ENCODE data around the gene ARF3.

The ARF3 gene

GRCh38 chr12:48965298-48965838, 8.1 kb upstream of the ARF3 start:
- peak; percentile 64 to 82 (median 73) for DNase-seq

- no peak for DNase-seq
These were observed 4.5 kb upstream of the ARF3 start for GRCh38 chr12:48961801-48962200.

- no peak for DNase-seq
These were observed 4.0 kb upstream of the ARF3 start for GRCh38 chr12:48961331-48961730.

GRCh38 chr12:48960834-48961233, 3.5 kb upstream of the ARF3 start:
- no peak for DNase-seq

- no peak for DNase-seq
These were observed 732 bp upstream of the ARF3 start for GRCh38 chr12:48958049-48958388.

- peak; percentile 94 to 99 (median 97) for DNase-seq
These were observed 777 bp downstream of the ARF3 start for GRCh38 chr12:48956279-48957140.

GRCh38 chr12:48954841-48955501, 2.3 kb downstream of the ARF3 start:
- peak; percentile 43 to 72 (median 59) for DNase-seq

GRCh38 chr12:48954061-48954460, 3.2 kb downstream of the ARF3 start:
- no peak for DNase-seq

- no peak for DNase-seq
These were observed 4.6 kb downstream of the ARF3 start for GRCh38 chr12:48952691-48953090.

- no peak for DNase-seq
These were observed 9.6 kb downstream of the ARF3 start for GRCh38 chr12:48947727-48948126.

- no peak for DNase-seq
These were observed 10.3 kb downstream of the ARF3 start for GRCh38 chr12:48946943-48947342.

GRCh38 chr12:48946205-48946604, 11.1 kb downstream of the ARF3 start:
- DNase-seq, result no peak

GRCh38 chr12:48943221-48943620, 14.1 kb downstream of the ARF3 start:
- no peak for DNase-seq

GRCh38 chr12:48940181-48940580, 17.1 kb downstream of the ARF3 start:
- peak; percentile 82 to 90 (median 82) for DNase-seq

- no peak for DNase-seq
These were observed 18.5 kb downstream of the ARF3 start for GRCh38 chr12:48938805-48939204.

GRCh38 chr12:48937170-48937569, 20.1 kb downstream of the ARF3 start:
- no peak for DNase-seq

- DNase-seq, result peak; percentile 79 to 87 (median 84)
These were observed 20.8 kb downstream of the ARF3 start for GRCh38 chr12:48936379-48936979.

- peak in 2 of 3 donors; percentile 16 to 20 for DNase-seq
These were observed 23.0 kb downstream of the ARF3 start for GRCh38 chr12:48934312-48934706.

GRCh38 chr12:48933664-48934311, 23.5 kb downstream of the ARF3 start:
- no peak for DNase-seq

- DNase-seq, result no peak
These were observed 24.4 kb downstream of the ARF3 start for GRCh38 chr12:48932878-48933277.

GRCh38 chr12:48930475-48930874, 26.8 kb downstream of the ARF3 start:
- no peak for DNase-seq

- no peak for DNase-seq
These were observed 27.7 kb downstream of the ARF3 start for GRCh38 chr12:48929551-48929950.

GRCh38 chr12:48927261-48927660, 30.0 kb downstream of the ARF3 start:
- no peak for DNase-seq
